Progenitor cell of endocrine pancreas (in vitro differentiated cells): ENCODE measurements around the gene TCERG1L. TPM values are rescaled to one million over a fixed set of nuclear protein-coding genes. Genes with fewer than 3 reads are reported as not detected.

Source experiments
- DNase-seq: peaks from one replicate; pipeline ENCODE4 v3.0.0; 2021; ENCODE audit warnings: low spot score; ENCODE audit not compliant: unreplicated experiment
- H3K27ac Mint-ChIP-seq: 2 replicates; pipeline ENCODE4 v1.8.0; 2021; ENCODE audit warnings: mild to moderate bottlenecking, moderate library complexity, mixed read lengths
- H3K27me3 Mint-ChIP-seq: 2 replicates; pipeline ENCODE4 v1.8.0; 2021; ENCODE audit warnings: mixed read lengths
- H3K36me3 Mint-ChIP-seq: 2 replicates; pipeline ENCODE4 v1.8.0; 2022; ENCODE audit warnings: mixed read lengths; ENCODE audit not compliant: insufficient read depth
- H3K4me1 Mint-ChIP-seq: 2 replicates; pipeline ENCODE4 v1.8.0; 2021; ENCODE audit warnings: low read depth, mixed read lengths
- H3K4me3 Mint-ChIP-seq: 2 replicates; pipeline ENCODE4 v1.8.0; 2021; ENCODE audit warnings: low read depth, mild to moderate bottlenecking, moderate library complexity, mixed read lengths
- H3K9me3 Mint-ChIP-seq: 2 replicates; pipeline ENCODE4 v1.8.0; 2021; ENCODE audit warnings: low read depth, mixed read lengths
- CTCF ChIP-seq: fragments of 200-600 bp; sonication (generic); IDR thresholded peaks from one replicate; pipeline ENCODE4 v1.5.0; 2021; ENCODE audit warnings: antibody characterized with exemption, mild to moderate bottlenecking; ENCODE audit not compliant: unreplicated experiment
- total RNA-seq: library from RNA; stranded (reverse); gene quantifications from 2 replicates; pipeline ENCODE4 v1.2.1, GENCODE V29; 2021

TCERG1L gene
- total RNA-seq, 1 donor from 2014 or later = 0.53 TPM

GRCh38 chr10:131233611-131234258 lies 77.8 kb downstream of the TCERG1L start:
- H3K4me3 Mint-ChIP-seq = no peak overlapping the region
- no peak for DNase-seq
- H3K27ac Mint-ChIP-seq = no peak overlapping the region
- H3K27me3 Mint-ChIP-seq = peaks cover 6% of the 10 kb centered on the region
- no peaks in the 10 kb centered on the region for H3K36me3 Mint-ChIP-seq
- no peak for TF ChIP-seq CTCF
- H3K4me1 Mint-ChIP-seq = no peaks in the 10 kb centered on the region
- H3K9me3 Mint-ChIP-seq = peaks cover 6% of the 10 kb centered on the region

GRCh38 chr10:131231965-131232541 lies 79.5 kb downstream of the TCERG1L start:
- H3K9me3 Mint-ChIP-seq = peaks cover 6% of the 10 kb centered on the region
- H3K4me3 Mint-ChIP-seq = no peak overlapping the region
- no peak overlapping the region for H3K27ac Mint-ChIP-seq
- TF ChIP-seq CTCF = no peak
- peaks cover under 1% of the 10 kb centered on the region for H3K27me3 Mint-ChIP-seq
- H3K36me3 Mint-ChIP-seq = no peaks in the 10 kb centered on the region
- no peaks in the 10 kb centered on the region for H3K4me1 Mint-ChIP-seq
- no peak for DNase-seq

GRCh38 chr10:131231323-131231964 lies 80.1 kb downstream of the TCERG1L start:
- TF ChIP-seq CTCF = no peak
- Mint-ChIP-seq H3K9me3 (peaks cover 6% of the 10 kb centered on the region), H3K36me3 (no peaks in the 10 kb centered on the region), H3K4me1 (no peaks in the 10 kb centered on the region), H3K27me3 (no peaks in the 10 kb centered on the region), H3K4me3 (no peak overlapping the region), H3K27ac (no peak overlapping the region)
- DNase-seq = no peak

- Mint-ChIP-seq H3K27ac (no peak overlapping the region), H3K36me3 (no peaks in the 10 kb centered on the region), H3K27me3 (no peaks in the 10 kb centered on the region), H3K4me3 (no peak overlapping the region), H3K9me3 (peaks cover 6% of the 10 kb centered on the region), H3K4me1 (no peaks in the 10 kb centered on the region)
- DNase-seq = no peak
- TF ChIP-seq CTCF = no peak
These were observed 80.7 kb downstream of the TCERG1L start for GRCh38 chr10:131230641-131231322.

- Mint-ChIP-seq H3K27me3 (no peaks in the 10 kb centered on the region), H3K9me3 (peaks cover 6% of the 10 kb centered on the region), H3K4me1 (no peaks in the 10 kb centered on the region), H3K4me3 (no peak overlapping the region), H3K36me3 (no peaks in the 10 kb centered on the region), H3K27ac (no peak overlapping the region)
- no peak for TF ChIP-seq CTCF
- no peak for DNase-seq
These were observed 81.4 kb downstream of the TCERG1L start for GRCh38 chr10:131230166-131230565.
